Spleen (tissue), 7 donors: ENCODE measurements around the gene HOXA13.
A peak's percentile ranks its signal among the peaks of the same experiment; 100 is the strongest.

ENCODE experiments used
- POLR2A ChIP-seq, 3 donors: fragments of 450-650 bp; IDR thresholded peaks; one replicate each; pipeline ENCODE4 v1.5.1; 2017; ENCODE audit warnings: antibody characterized with exemption in 3 of 3, mild to moderate bottlenecking in 1 of 3
- POLR2AphosphoS5 ChIP-seq, 3 donors: sonication (generic); formaldehyde crosslinking; IDR thresholded peaks; one replicate each; pipeline ENCODE4 v1.5.1; 2017; ENCODE audit warnings: antibody characterized with exemption in 3 of 3
- TF ChIP-seq, protein P1 (sequence below), 11 experiments: fragments of 200-600 bp in 7 of 11; fragments of 450-650 bp in 4 of 11; sonication (generic) in 4 of 11; IDR thresholded peaks in 8 of 11; conservative IDR thresholded peaks in 3 of 11; 1 replicate in 7 of 11; 2 replicates in 4 of 11; pipeline versions ENCODE4 v1.4.0 to v1.8.0; 2016 to 2021; ENCODE audit warnings: antibody characterized with exemption in 11 of 11, inconsistent platforms in 4 of 11, mild to moderate bottlenecking in 1 of 11
- donor health status: DM: no; HTN: no; CAD: no; lungs with moderate emphysema.
- donor health status: DM: no; HTN: no; CAD: no.
- donor health status: DM: no; HTN: no; CAD: no.

DNA sequence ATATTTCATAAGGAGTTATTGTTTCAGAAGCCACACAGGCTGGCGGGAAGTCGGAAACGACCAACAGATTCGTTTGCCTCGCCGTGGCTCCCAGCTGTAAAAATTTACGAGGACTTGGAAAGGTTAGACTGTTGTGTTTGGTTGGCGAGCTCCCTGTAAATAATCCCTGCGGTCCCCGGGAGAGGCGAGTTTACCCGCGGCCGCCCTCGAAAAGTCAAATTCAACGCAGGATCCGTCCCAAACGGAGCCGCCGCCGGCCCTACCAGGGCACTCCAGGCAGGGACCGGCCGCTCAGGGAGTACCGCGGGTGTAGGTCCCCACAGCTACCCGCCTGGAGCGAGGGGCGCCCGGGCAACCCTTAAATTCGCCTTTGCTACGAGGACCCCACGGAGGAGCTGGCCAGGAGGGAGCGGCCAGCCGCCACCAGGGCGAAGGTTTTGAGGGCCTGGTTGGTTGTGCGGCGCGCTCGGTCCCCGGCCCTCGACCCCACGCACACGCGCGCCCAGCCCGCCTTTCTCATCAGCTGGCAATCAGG is 33.8 kb downstream of the HOXA13 start:
- TF ChIP-seq, protein P1, sequence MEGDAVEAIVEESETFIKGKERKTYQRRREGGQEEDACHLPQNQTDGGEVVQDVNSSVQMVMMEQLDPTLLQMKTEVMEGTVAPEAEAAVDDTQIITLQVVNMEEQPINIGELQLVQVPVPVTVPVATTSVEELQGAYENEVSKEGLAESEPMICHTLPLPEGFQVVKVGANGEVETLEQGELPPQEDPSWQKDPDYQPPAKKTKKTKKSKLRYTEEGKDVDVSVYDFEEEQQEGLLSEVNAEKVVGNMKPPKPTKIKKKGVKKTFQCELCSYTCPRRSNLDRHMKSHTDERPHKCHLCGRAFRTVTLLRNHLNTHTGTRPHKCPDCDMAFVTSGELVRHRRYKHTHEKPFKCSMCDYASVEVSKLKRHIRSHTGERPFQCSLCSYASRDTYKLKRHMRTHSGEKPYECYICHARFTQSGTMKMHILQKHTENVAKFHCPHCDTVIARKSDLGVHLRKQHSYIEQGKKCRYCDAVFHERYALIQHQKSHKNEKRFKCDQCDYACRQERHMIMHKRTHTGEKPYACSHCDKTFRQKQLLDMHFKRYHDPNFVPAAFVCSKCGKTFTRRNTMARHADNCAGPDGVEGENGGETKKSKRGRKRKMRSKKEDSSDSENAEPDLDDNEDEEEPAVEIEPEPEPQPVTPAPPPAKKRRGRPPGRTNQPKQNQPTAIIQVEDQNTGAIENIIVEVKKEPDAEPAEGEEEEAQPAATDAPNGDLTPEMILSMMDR (IDR thresholded peaks at IDR 0.05 in 8 of 11, conservative IDR thresholded peaks at IDR 0.05 in 3 of 11), result no peak
- TF ChIP-seq POLR2A (IDR thresholded peaks at IDR 0.05) (no peak), POLR2AphosphoS5 (IDR thresholded peaks at IDR 0.05) (peak in 1 of 3 donors; percentile 54)
